Caco-2 (cell line): Measurements from ENCODE around the gene PPP2R3A. TPM values are rescaled to one million over a fixed set of nuclear protein-coding genes. Genes with fewer than 3 reads are reported as not detected.

Experiments used
- BruUV-seq: library from RNA; stranded (reverse); fragments of 400-500 nt; replicated peaks from 2 replicates; lab custom pipeline; 2021; lab: Mats Ljungman, UMichigan
- CTCF ChIA-PET: fragments of 300-600 bp; sonication (Branson Sonifier 250); formaldehyde crosslinking; loops from one replicate; lab custom pipeline; 2022; ENCODE audit warnings: antibody characterized with exemption; lab: Charles Lee
- POLR2A ChIA-PET: fragments of 300-600 bp; sonication (Branson Sonifier 250); formaldehyde crosslinking; loops from one replicate; lab custom pipeline; 2022; ENCODE audit warnings: antibody characterized with exemption; lab: Charles Lee
- DNase-seq, 2 experiments: peaks; one replicate each; pipeline versions ENCODE4 v3.0.0 to v3.0.0-alpha.2; 2020 to 2022
- H3K27me3 ChIP-seq: replicated peaks from 2 replicates; pipeline ENCODE4 v1.6.0; 2011; ENCODE audit warnings: low read length; ENCODE audit not compliant: control insufficient read depth, insufficient read depth
- H3K36me3 ChIP-seq: 2 replicates; pipeline ENCODE4 v1.5.1; 2011; ENCODE audit warnings: low read length; ENCODE audit not compliant: control insufficient read depth, insufficient read depth
- H3K4me1 ChIP-seq: fragments of 250-450 bp; sonication (Bioruptor Pico); 2 replicates; pipeline ENCODE4 v1.5.1; 2020; ENCODE audit warnings: mild to moderate bottlenecking
- H3K4me3 ChIP-seq: 2 replicates; pipeline ENCODE4 v1.5.1; 2011; ENCODE audit warnings: low read depth, mild to moderate bottlenecking, control low read depth, low read length
- H3K9me3 ChIP-seq: fragments of 250-450 bp; sonication (Bioruptor Pico); 2 replicates; pipeline ENCODE4 v1.5.1; 2020; ENCODE audit warnings: mild to moderate bottlenecking, moderate library complexity
- H3K27ac Mint-ChIP-seq: one replicate; pipeline ENCODE4 v1.8.0; 2022; ENCODE audit warnings: mixed read lengths; ENCODE audit not compliant: unreplicated experiment
- H3K27me3 Mint-ChIP-seq: one replicate; pipeline ENCODE4 v1.8.0; 2022; ENCODE audit warnings: mixed read lengths; ENCODE audit not compliant: insufficient read depth, unreplicated experiment
- H3K36me3 Mint-ChIP-seq: one replicate; pipeline ENCODE4 v1.8.0; 2022; ENCODE audit warnings: mild to moderate bottlenecking, mixed read lengths; ENCODE audit not compliant: insufficient read depth, unreplicated experiment
- H3K4me1 Mint-ChIP-seq: one replicate; pipeline ENCODE4 v1.8.0; 2022; ENCODE audit warnings: low read depth, mixed read lengths; ENCODE audit not compliant: unreplicated experiment
- H3K4me3 Mint-ChIP-seq: one replicate; pipeline ENCODE4 v1.8.0; 2022; ENCODE audit warnings: mild to moderate bottlenecking, moderate library complexity, mixed read lengths; ENCODE audit not compliant: unreplicated experiment
- H3K9me3 Mint-ChIP-seq: one replicate; pipeline ENCODE4 v1.8.0; 2022; ENCODE audit warnings: mixed read lengths; ENCODE audit not compliant: unreplicated experiment
- intact Hi-C: fragments of 100-400 bp; cut with micrococcal nuclease; formaldehyde crosslinking; loops from one replicate; pipeline ENCODE4 v1.10.0; 2022; ENCODE audit not compliant: unreplicated experiment
- total RNA-seq: library from RNA; stranded (reverse); gene quantifications from 2 replicates; pipeline ENCODE4 v1.2.3, GENCODE V29; 2022
- TF ChIP-seq, protein P1 (sequence below), 2 experiments: fragments of 200-600 bp in 1 of 2; IDR thresholded peaks; 1 replicate in 1 of 2; 2 replicates in 1 of 2; pipeline versions ENCODE4 v1.5.1 to v1.8.0; 2011 to 2022; ENCODE audit warnings: antibody characterized with exemption in 1 of 2, control low read depth in 1 of 2, inconsistent platforms in 1 of 2, low read depth in 1 of 2, low read length in 1 of 2, mild to moderate bottlenecking in 1 of 2, moderate library complexity in 1 of 2; ENCODE audit not compliant: insufficient read depth in 1 of 2, severe bottlenecking in 1 of 2, unreplicated experiment in 1 of 2

The PPP2R3A gene
- total RNA-seq, 1 experiment from 2014 or later, result 9.5 TPM

DNA sequence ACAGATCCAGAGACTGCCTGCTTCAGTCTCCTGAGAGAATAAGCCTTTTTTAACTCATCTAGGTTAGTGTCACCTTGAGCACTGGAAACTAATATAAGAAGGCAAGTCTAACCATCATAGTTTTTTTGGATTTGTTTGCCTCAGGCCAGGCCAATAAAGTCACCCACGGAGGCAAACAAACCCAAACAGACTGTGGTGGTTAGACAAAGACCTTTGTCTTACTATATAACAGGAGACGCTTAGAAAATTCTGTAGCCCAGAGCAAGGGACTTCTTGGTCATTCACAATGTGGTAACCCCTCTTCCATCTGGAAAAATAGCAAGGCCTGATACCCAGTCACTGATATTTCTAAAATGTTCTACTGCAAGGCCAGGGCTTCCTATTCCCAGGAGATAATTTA, 45.3 kb upstream of the PPP2R3A start:
- no TSS peak for BruUV-seq
- H3K4me1 ChIP-seq, result no peaks in the 10 kb centered on the region
- peaks cover 10% of the 10 kb centered on the region for H3K9me3 Mint-ChIP-seq

DNA sequence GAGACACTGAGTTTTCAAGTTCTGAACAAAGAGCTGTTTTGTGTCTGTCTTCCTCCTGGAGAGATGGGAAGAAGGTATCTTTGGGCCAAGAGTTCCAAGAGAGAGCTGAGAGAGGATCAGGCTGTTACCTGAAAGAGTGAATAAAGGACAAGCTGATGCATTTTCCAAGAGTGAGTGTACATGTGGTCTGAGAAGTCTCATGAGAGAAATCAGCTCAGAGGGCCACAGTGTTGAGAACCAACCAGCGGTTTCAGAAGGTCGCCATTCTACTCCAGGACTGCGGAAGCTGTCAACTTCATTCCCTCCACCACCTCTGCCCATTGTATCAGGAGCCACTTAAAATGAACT, 42.7 kb upstream of the PPP2R3A start:
- intact Hi-C loops, result no loop called here
- ChIA-PET CTCF (interaction anchor here (1.1 kb wide), 1 partner anchor 120 kb away, joined by 5 read pairs; no protein-coding TSS in a partner anchor), POLR2A (no interaction called here)
- TF ChIP-seq, protein P1, sequence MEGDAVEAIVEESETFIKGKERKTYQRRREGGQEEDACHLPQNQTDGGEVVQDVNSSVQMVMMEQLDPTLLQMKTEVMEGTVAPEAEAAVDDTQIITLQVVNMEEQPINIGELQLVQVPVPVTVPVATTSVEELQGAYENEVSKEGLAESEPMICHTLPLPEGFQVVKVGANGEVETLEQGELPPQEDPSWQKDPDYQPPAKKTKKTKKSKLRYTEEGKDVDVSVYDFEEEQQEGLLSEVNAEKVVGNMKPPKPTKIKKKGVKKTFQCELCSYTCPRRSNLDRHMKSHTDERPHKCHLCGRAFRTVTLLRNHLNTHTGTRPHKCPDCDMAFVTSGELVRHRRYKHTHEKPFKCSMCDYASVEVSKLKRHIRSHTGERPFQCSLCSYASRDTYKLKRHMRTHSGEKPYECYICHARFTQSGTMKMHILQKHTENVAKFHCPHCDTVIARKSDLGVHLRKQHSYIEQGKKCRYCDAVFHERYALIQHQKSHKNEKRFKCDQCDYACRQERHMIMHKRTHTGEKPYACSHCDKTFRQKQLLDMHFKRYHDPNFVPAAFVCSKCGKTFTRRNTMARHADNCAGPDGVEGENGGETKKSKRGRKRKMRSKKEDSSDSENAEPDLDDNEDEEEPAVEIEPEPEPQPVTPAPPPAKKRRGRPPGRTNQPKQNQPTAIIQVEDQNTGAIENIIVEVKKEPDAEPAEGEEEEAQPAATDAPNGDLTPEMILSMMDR (IDR thresholded peaks at IDR 0.05; ENCODE audit: insufficient read depth in 1 of 2, low read depth in 1 of 2, low read length in 1 of 2, severe bottlenecking in 1 of 2, unreplicated experiment in 1 of 2), result no peak
- H3K36me3 ChIP-seq, result no peaks in the 10 kb centered on the region
- Mint-ChIP-seq H3K4me1 (peaks cover 17% of the 10 kb centered on the region), H3K27me3 (no peaks in the 10 kb centered on the region), H3K27ac (no peak overlapping the region), H3K9me3 (peaks cover 13% of the 10 kb centered on the region), H3K4me3 (no peak overlapping the region), H3K36me3 (no peaks in the 10 kb centered on the region)
- no peak overlapping the region for H3K4me3 ChIP-seq
- no peaks in the 10 kb centered on the region for H3K4me1 ChIP-seq
- DNase-seq, result no peak
- BruUV-seq, result no TSS peak
- no peaks in the 10 kb centered on the region for H3K9me3 ChIP-seq
- no peaks in the 10 kb centered on the region for H3K27me3 ChIP-seq

More for the DNA sequence above, 45.3 kb upstream of the PPP2R3A start:
- ChIA-PET CTCF (interaction anchor here (1.5 kb wide), 1 partner anchor 122 kb away, joined by 9 read pairs; no protein-coding TSS in a partner anchor), POLR2A (no interaction called here)
- Mint-ChIP-seq H3K4me3 (no peak overlapping the region), H3K27me3 (no peaks in the 10 kb centered on the region), H3K4me1 (peaks cover 9% of the 10 kb centered on the region), H3K27ac (no peak overlapping the region), H3K36me3 (no peaks in the 10 kb centered on the region)
- Histone ChIP-seq H3K4me3 (no peak overlapping the region), H3K36me3 (no peaks in the 10 kb centered on the region), H3K27me3 (no peaks in the 10 kb centered on the region), H3K9me3 (no peaks in the 10 kb centered on the region)
- TF ChIP-seq, protein P1 (IDR thresholded peaks at IDR 0.05; ENCODE audit: insufficient read depth in 1 of 2, low read depth in 1 of 2, low read length in 1 of 2, severe bottlenecking in 1 of 2, unreplicated experiment in 1 of 2), result no peak
- intact Hi-C loops, result no loop called here
- no peak for DNase-seq

DNA sequence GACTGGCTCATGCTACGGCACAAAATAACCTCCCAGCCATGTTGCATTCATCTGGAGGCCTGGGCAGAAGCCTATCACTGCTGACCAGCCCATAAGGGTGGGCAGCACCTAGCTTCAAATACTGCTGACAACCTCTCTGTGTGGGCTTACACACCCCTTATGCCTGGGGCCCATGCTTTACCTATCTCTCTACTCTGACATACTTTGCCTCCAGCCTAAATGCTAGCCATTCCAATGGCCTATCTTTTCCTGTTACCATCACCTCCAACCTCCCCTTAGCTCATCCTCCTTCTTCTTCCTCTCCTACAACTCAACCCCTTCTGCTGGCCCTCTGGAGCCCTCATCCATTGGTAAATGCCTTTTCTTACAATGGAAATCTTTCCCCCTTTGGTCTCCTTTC, 41.0 kb upstream of the PPP2R3A start:
- Mint-ChIP-seq H3K36me3 (no peaks in the 10 kb centered on the region), H3K27me3 (no peaks in the 10 kb centered on the region), H3K4me3 (no peak overlapping the region), H3K9me3 (peaks cover 13% of the 10 kb centered on the region), H3K4me1 (peaks cover 17% of the 10 kb centered on the region), H3K27ac (peak overlapping the region; percentile 17)
- intact Hi-C loops, result no loop called here
- DNase-seq, result no peak
- TF ChIP-seq, protein P1 (IDR thresholded peaks at IDR 0.05; ENCODE audit: insufficient read depth in 1 of 2, low read depth in 1 of 2, low read length in 1 of 2, severe bottlenecking in 1 of 2, unreplicated experiment in 1 of 2), result no peak
- Histone ChIP-seq H3K27me3 (no peaks in the 10 kb centered on the region), H3K4me3 (no peak overlapping the region), H3K36me3 (no peaks in the 10 kb centered on the region), H3K9me3 (no peaks in the 10 kb centered on the region), H3K4me1 (no peaks in the 10 kb centered on the region)
- CTCF ChIA-PET, result no interaction called here
- BruUV-seq, result no TSS peak
- POLR2A ChIA-PET, result no interaction called here
